Spleen (tissue), 7 donors: ENCODE measurements around the gene TCF7L2.

Source experiments
- POLR2A ChIP-seq, 3 donors: fragments of 450-650 bp; IDR thresholded peaks; one replicate each; pipeline ENCODE4 v1.5.1; 2017; ENCODE audit warnings: antibody characterized with exemption in 3 of 3, mild to moderate bottlenecking in 1 of 3
- TF ChIP-seq, protein P1 (sequence below), 11 experiments: fragments of 200-600 bp in 7 of 11; fragments of 450-650 bp in 4 of 11; sonication (generic) in 4 of 11; IDR thresholded peaks in 8 of 11; conservative IDR thresholded peaks in 3 of 11; 1 replicate in 7 of 11; 2 replicates in 4 of 11; pipeline versions ENCODE4 v1.4.0 to v1.8.0; 2016 to 2021; ENCODE audit warnings: antibody characterized with exemption in 11 of 11, inconsistent platforms in 4 of 11, mild to moderate bottlenecking in 1 of 11
- donor health status: DM: no; HTN: no; CAD: no; lungs with moderate emphysema.
- donor health status: DM: no; HTN: no; CAD: no.
- donor health status: DM: no; HTN: no; CAD: no.

DNA sequence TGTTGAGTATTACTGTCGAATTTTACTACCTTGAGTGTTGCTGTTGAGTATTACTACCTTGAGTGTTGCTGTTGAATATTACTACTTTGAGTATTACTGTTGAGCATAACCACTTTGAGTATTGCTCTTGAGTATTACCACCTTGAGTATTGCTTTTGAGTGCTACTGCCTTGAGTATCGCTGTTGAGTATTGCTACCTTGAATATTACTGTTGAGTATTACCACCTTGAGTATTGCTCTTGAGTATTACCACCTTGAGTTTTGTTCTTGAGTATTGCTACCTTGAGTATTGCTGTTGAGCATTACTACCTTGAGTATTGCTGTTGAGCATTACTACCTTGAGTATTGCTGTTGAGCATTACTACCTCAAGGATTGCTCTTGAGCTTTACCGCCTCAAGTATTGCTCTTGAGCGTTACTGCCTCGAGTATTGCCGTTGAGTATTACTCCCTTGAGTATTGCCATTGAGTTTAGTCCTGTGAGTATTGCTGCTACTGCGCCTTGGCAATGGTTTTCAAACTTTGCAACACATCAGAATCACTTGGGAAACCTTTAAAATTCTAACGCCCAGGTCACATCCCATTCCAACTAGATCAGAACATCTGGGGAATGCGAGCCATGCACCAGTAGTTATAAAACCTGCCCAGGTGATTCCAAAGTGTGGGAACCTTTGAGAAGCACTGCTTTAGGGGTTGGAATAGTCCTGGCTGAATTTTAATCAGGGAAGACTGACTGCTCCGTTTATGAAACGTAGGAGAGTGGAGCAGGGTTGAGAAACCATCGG, 61.7 kb downstream of the TCF7L2 start:
- TF ChIP-seq, protein P1, sequence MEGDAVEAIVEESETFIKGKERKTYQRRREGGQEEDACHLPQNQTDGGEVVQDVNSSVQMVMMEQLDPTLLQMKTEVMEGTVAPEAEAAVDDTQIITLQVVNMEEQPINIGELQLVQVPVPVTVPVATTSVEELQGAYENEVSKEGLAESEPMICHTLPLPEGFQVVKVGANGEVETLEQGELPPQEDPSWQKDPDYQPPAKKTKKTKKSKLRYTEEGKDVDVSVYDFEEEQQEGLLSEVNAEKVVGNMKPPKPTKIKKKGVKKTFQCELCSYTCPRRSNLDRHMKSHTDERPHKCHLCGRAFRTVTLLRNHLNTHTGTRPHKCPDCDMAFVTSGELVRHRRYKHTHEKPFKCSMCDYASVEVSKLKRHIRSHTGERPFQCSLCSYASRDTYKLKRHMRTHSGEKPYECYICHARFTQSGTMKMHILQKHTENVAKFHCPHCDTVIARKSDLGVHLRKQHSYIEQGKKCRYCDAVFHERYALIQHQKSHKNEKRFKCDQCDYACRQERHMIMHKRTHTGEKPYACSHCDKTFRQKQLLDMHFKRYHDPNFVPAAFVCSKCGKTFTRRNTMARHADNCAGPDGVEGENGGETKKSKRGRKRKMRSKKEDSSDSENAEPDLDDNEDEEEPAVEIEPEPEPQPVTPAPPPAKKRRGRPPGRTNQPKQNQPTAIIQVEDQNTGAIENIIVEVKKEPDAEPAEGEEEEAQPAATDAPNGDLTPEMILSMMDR (IDR thresholded peaks at IDR 0.05 in 8 of 11, conservative IDR thresholded peaks at IDR 0.05 in 3 of 11): no peak
- no peak for TF ChIP-seq POLR2A (IDR thresholded peaks at IDR 0.05)
